22Rv1 (cell line): Measurements from ENCODE around the gene RASAL1.

Experiments used
- H3K27ac ChIP-seq: fragments of 450-650 bp; 2 replicates; pipeline ENCODE4 v1.5.1; 2017
- ZFX ChIP-seq: fragments of 450-650 bp; IDR thresholded peaks from 2 replicates; pipeline ENCODE4 v1.6.1; 2017; ENCODE audit warnings: antibody characterized with exemption, borderline replicate concordance
- TF ChIP-seq, protein P1 (sequence below): fragments of 450-650 bp; IDR thresholded peaks from 2 replicates; pipeline ENCODE4 v1.5.1; 2017; ENCODE audit warnings: mild to moderate bottlenecking

RASAL1 gene

DNA sequence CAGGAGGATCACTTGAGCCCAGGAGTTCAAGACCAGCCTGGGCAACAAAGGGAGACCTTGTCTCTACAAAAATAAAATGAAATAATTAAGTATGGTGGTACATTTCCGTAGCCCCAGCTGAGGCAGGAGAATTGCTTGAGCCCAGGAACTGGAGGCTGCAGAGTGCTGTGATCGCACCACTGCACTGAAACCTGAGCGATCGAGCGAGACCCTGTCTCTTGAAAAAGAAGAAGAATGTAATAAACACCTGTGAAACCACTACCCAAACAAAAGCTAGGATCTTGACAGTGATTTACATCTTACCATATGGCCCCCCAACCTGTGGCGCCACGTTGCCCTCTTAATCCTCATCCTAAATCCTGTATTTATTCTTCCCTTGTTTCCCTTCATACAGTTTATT lies 84.8 kb downstream of the RASAL1 start:
- no peak for TF ChIP-seq ZFX
- TF ChIP-seq, protein P1, sequence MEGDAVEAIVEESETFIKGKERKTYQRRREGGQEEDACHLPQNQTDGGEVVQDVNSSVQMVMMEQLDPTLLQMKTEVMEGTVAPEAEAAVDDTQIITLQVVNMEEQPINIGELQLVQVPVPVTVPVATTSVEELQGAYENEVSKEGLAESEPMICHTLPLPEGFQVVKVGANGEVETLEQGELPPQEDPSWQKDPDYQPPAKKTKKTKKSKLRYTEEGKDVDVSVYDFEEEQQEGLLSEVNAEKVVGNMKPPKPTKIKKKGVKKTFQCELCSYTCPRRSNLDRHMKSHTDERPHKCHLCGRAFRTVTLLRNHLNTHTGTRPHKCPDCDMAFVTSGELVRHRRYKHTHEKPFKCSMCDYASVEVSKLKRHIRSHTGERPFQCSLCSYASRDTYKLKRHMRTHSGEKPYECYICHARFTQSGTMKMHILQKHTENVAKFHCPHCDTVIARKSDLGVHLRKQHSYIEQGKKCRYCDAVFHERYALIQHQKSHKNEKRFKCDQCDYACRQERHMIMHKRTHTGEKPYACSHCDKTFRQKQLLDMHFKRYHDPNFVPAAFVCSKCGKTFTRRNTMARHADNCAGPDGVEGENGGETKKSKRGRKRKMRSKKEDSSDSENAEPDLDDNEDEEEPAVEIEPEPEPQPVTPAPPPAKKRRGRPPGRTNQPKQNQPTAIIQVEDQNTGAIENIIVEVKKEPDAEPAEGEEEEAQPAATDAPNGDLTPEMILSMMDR: no peak
- H3K27ac ChIP-seq: no peak overlapping the region

DNA sequence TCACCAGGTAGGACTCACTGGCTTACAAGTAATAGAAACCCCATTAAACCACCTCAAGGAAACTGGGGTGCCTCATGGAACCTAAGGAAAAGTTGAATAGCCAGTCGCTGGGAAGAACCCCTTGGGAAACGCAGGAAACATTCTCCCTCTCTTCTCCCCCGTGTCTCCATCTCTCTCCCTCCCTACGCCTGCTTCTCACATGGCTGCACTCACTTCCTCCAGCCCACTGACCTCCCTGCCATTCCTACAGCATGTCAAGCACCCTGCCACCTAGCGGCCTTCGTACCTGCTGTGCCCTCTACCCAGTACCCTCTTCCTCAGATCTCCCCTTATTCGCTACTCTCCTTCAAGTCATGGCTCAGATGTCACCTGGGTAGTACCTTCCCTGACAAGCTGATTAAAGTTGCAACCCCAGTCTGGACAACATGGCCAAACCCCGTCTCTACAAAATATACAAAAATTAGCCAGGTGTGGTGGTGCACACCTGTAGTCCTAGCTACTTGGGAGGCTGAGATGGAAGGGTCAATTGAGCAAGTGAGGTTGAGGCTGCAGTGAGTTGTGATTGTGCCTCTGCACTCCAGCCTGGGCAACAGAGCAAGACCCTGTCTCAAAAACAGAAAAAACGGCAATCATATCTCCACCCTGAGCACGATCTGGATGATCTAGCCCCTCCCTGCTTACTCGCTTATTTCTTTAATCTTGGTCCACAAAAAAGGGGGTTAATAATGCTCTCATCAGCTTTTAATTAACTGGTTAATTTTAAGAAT lies 85.4 kb downstream of the RASAL1 start:
- no peak overlapping the region for H3K27ac ChIP-seq
- TF ChIP-seq, protein P1: peak; percentile 77
- TF ChIP-seq ZFX: no peak
